SH-SY5Y (cell line): Measurements from ENCODE around the gene MAJIN.

Source experiments
- GATA2 ChIP-seq: IDR thresholded peaks from 2 replicates; pipeline ENCODE4 v1.6.1; 2011; ENCODE audit warnings: mild to moderate bottlenecking, low read depth, low read length
- GATA3 ChIP-seq: IDR thresholded peaks from 2 replicates; pipeline ENCODE4 v1.6.1; 2011; ENCODE audit warnings: low read depth, mild to moderate bottlenecking, low read length, moderate library complexity

DNA sequence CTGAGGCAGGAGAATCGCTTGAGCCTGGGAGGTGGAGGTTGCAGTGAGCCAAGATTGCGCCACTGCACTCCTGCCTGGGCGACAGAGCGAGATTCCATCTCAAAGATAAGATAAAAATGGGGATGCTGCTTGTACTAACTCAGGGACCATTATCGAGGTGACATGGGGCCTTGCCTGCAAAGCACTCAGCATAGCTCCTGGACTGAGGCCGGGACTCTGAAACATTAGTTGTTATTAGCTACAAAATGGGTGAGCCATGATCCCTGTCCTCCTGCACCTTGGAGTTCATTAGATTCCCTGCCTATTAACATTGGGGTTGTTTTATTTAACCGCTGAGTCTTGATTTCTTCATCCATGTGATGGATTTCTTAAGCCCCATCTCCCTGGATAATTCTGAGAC is 42.3 kb downstream of the MAJIN start:
- TF ChIP-seq GATA2: no peak
- no peak for TF ChIP-seq GATA3
